Raji (cell line): ENCODE results near the gene CTNND2.

Source experiments
- POLR2A ChIP-seq: IDR thresholded peaks from 2 replicates; pipeline ENCODE4 v1.6.1; 2011; ENCODE audit warnings: low read depth, low read length, control low read depth; ENCODE audit not compliant: insufficient read depth

CTNND2 gene

GRCh38 chr5:10974850-10975249, 929.4 kb downstream of the CTNND2 start:
- TF ChIP-seq POLR2A = no peak

- TF ChIP-seq POLR2A = no peak
Observed at GRCh38 chr5:10973316-10973715, 930.9 kb downstream of the CTNND2 start.

GRCh38 chr5:10969684-10970180, 934.5 kb downstream of the CTNND2 start:
- no peak for TF ChIP-seq POLR2A

GRCh38 chr5:10964806-10965205, 939.4 kb downstream of the CTNND2 start:
- no peak for TF ChIP-seq POLR2A

GRCh38 chr5:10958728-10959127, 945.5 kb downstream of the CTNND2 start:
- TF ChIP-seq POLR2A = no peak

DNA sequence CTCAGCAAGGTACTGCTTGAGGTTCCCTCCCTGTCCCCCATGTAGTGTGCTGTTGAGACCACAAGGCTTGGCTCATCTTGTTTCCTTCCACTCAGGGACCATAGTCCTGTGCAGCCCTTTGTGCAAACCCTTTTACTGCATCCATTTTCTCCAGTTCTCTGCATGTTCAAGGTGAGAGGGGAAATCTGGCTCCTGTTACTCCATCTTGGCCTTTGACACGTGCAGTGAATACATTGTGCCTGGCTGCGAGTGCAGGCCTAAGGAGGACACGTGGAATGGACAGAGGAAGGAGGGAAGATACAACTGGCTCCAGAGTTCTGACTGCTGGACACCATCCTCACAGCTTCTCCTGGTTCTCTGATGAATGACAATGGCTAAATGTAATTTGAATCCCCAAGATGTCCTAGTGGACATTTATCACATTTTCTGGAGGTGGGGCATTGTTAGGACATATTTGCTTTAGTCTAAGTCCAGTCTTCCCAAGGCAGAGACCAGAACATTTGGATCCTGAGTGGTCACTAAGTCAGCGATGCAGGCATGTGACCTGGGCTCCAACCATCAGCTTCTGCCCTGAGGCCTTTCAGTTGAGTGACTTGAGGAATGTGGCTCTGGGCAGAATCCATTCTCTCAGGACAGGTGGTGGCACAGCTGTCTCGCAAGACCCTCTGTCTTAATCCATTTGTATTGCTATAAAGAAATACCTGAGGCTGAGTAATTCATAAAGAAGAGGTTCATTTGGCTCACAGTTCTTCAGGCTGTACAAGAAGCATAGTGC, 954.2 kb downstream of the CTNND2 start:
- no peak for TF ChIP-seq POLR2A

DNA sequence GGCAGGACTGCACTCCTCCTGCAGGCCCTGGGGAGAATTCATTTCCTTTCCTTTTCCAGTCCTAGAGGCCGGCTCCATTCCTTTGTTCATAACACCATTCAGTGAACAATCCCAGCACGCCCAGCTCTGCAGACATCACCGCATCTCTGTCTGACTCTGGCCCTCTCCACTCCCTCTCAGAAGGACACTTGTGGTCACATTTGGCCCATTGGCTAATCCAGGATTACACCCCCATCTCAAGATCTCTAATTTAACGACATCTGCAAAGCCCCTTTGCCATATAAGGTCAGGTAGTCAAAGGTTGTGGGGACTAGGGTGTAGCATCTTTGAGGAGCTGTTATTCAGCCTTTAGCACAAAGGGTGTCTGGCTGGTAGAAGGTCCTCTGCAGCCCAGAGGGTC, 958.2 kb downstream of the CTNND2 start:
- no peak for TF ChIP-seq POLR2A

- no peak for TF ChIP-seq POLR2A
Observed at GRCh38 chr5:10941900-10942299, 962.3 kb downstream of the CTNND2 start.

- TF ChIP-seq POLR2A = no peak
Observed at GRCh38 chr5:10936081-10936855, 968.0 kb downstream of the CTNND2 start.

- TF ChIP-seq POLR2A = no peak
Observed at GRCh38 chr5:10935536-10935935, 968.7 kb downstream of the CTNND2 start.

- no peak for TF ChIP-seq POLR2A
Observed at GRCh38 chr5:10934783-10935355, 969.4 kb downstream of the CTNND2 start.

GRCh38 chr5:10933121-10933520, 971.1 kb downstream of the CTNND2 start:
- no peak for TF ChIP-seq POLR2A

DNA sequence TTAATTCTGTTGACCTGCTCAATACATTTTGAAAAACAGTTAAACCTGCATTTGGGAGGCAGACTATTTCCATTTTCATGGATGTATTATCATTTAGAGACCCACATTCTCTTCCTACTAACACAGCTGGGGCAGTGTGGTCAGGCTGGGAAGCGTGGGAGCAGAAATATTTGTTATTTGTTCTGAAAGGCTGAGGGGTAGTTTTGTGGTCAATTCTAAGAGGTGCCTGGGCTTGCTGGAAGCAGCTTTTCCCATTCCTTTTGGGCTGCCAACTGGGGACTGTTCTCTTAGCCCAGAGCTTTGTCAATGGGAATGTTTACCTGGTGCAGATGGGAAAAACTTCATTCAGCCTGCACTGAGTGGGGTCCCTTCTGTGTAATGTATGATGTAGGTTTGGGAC, 971.8 kb downstream of the CTNND2 start:
- TF ChIP-seq POLR2A = no peak

GRCh38 chr5:10927608-10928007, 976.6 kb downstream of the CTNND2 start:
- no peak for TF ChIP-seq POLR2A

DNA sequence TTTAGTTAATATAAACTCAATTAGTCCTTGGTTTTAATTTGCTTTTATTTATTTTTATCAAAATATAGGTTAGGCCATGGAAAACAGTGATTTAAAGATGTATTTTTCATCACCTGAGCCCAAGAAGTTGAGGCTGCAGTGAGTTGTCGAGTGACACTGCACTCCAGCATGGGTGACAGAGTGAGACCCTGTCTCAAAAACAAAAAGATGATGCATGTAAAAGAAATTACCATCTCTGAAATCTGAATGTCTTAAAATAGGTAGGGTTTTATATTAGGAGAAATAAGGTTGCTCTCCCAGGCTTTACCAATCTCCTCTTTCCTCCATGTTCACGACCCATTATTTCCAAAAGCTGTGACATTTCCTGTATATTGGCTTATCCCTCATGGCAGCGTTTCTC, 980.9 kb downstream of the CTNND2 start:
- no peak for TF ChIP-seq POLR2A
